Astrocyte (in vitro differentiated cells and primary cell): Measurements from ENCODE around the gene TGM1. TPM values are rescaled to one million over a fixed set of nuclear protein-coding genes. Genes with fewer than 3 reads are reported as not detected.

Source experiments
- DNase-seq: peaks from one replicate; pipeline ENCODE4 v3.0.0-alpha.2; 2010; ENCODE audit warnings: low read depth
- FAIRE-seq: peaks from 2 replicates; lab custom pipeline; 2011; peaks lifted over from hg19 to GRCh38; lab: Jason Lieb, UNC
- H2AFZ ChIP-seq: 2 replicates; pipeline ENCODE4 v1.6.0; 2012; ENCODE audit warnings: low read depth, low read length, inconsistent platforms
- H3K27ac ChIP-seq: 2 replicates; pipeline ENCODE4 v1.5.1; 2011; ENCODE audit warnings: low read depth, low read length, inconsistent platforms
- H3K27me3 ChIP-seq: 2 replicates; pipeline ENCODE4 v1.6.0; 2011; ENCODE audit warnings: low read length, inconsistent platforms; ENCODE audit not compliant: insufficient read depth
- H3K36me3 ChIP-seq: 2 replicates; pipeline ENCODE4 v1.5.1; 2011; ENCODE audit warnings: low read length, inconsistent platforms; ENCODE audit not compliant: insufficient read depth
- H3K4me1 ChIP-seq: 2 replicates; pipeline ENCODE4 v1.5.1; 2011; ENCODE audit warnings: low read length, inconsistent platforms; ENCODE audit not compliant: insufficient read depth
- H3K4me2 ChIP-seq: 2 replicates; pipeline ENCODE4 v1.6.0; 2012; ENCODE audit warnings: low read length, inconsistent platforms
- H3K4me3 ChIP-seq: 2 replicates; pipeline ENCODE4 v1.5.1; 2011; ENCODE audit warnings: low read depth, mild to moderate bottlenecking, low read length, inconsistent platforms; ENCODE audit not compliant: insufficient read depth
- H3K79me2 ChIP-seq: 2 replicates; pipeline ENCODE4 v1.6.0; 2012; ENCODE audit warnings: mild to moderate bottlenecking, low read length, inconsistent platforms; ENCODE audit not compliant: insufficient read depth
- H3K9ac ChIP-seq: 2 replicates; pipeline ENCODE4 v1.6.0; 2012; ENCODE audit warnings: mild to moderate bottlenecking, low read length, inconsistent platforms
- H3K9me3 ChIP-seq: 2 replicates; pipeline ENCODE4 v1.5.1; 2012; ENCODE audit warnings: low read depth, mild to moderate bottlenecking, low read length, inconsistent platforms; ENCODE audit not compliant: insufficient read depth
- H4K20me1 ChIP-seq: 2 replicates; pipeline ENCODE4 v1.6.0; 2012; ENCODE audit warnings: low read length, inconsistent platforms; ENCODE audit not compliant: insufficient read depth
- H3K27ac Mint-ChIP-seq: one replicate; pipeline ENCODE4 v1.8.0; 2021; ENCODE audit warnings: mild to moderate bottlenecking, mixed read lengths; ENCODE audit not compliant: unreplicated experiment
- H3K27me3 Mint-ChIP-seq: one replicate; pipeline ENCODE4 v1.8.0; 2021; ENCODE audit warnings: low read depth, mixed read lengths; ENCODE audit not compliant: unreplicated experiment
- H3K36me3 Mint-ChIP-seq: one replicate; pipeline ENCODE4 v1.8.0; 2021; ENCODE audit warnings: low read depth, mixed read lengths; ENCODE audit not compliant: unreplicated experiment
- H3K4me1 Mint-ChIP-seq: one replicate; pipeline ENCODE4 v1.8.0; 2021; ENCODE audit warnings: low read depth, mixed read lengths; ENCODE audit not compliant: unreplicated experiment
- H3K4me3 Mint-ChIP-seq: one replicate; pipeline ENCODE4 v1.8.0; 2021; ENCODE audit warnings: mild to moderate bottlenecking, moderate library complexity, mixed read lengths; ENCODE audit not compliant: unreplicated experiment
- H3K9me3 Mint-ChIP-seq: one replicate; pipeline ENCODE4 v1.8.0; 2021; ENCODE audit warnings: mild to moderate bottlenecking, mixed read lengths; ENCODE audit not compliant: unreplicated experiment
- CTCF ChIP-seq: IDR thresholded peaks from 2 replicates; pipeline ENCODE4 v1.5.1; 2011; ENCODE audit warnings: low read depth, mild to moderate bottlenecking, inconsistent platforms, low read length, moderate library complexity; ENCODE audit not compliant: insufficient read depth
- EZH2 ChIP-seq: IDR thresholded peaks from 2 replicates; pipeline ENCODE4 v1.6.1; 2012; ENCODE audit warnings: mild to moderate bottlenecking, low read length, inconsistent platforms; ENCODE audit not compliant: insufficient read depth
- total RNA-seq: library from RNA; stranded (reverse); gene quantifications from 2 replicates; pipeline ENCODE4 v1.2.1, GENCODE V29; 2021

Gene TGM1
- total RNA-seq, 1 donor from 2014 or later: 3.8 TPM

GRCh38 chr14:24284501-24285035 lies 21.6 kb upstream of the TGM1 start:
- Mint-ChIP-seq H3K36me3 (peaks cover 7% of the 10 kb centered on the region), H3K4me3 (no peak overlapping the region), H3K9me3 (no peaks in the 10 kb centered on the region), H3K4me1 (peaks cover 10% of the 10 kb centered on the region), H3K27ac (no peak overlapping the region), H3K27me3 (no peaks in the 10 kb centered on the region)
- H3K36me3 ChIP-seq: peaks cover 2% of the 10 kb centered on the region
- peaks cover 12% of the 10 kb centered on the region for H4K20me1 ChIP-seq
- H3K27ac ChIP-seq: no peak overlapping the region
- H3K4me1 ChIP-seq: no peaks in the 10 kb centered on the region
- H3K79me2 ChIP-seq: no peaks in the 10 kb centered on the region
- no peak overlapping the region for H3K4me3 ChIP-seq
- H3K4me2 ChIP-seq: no peak overlapping the region
- FAIRE-seq: no peak
- H2AFZ ChIP-seq: no peak overlapping the region
- DNase-seq: no peak
- H3K27me3 ChIP-seq: no peaks in the 10 kb centered on the region
- no peak overlapping the region for H3K9ac ChIP-seq
- TF ChIP-seq CTCF: no peak
- TF ChIP-seq EZH2: no peak
- no peaks in the 10 kb centered on the region for H3K9me3 ChIP-seq

DNA sequence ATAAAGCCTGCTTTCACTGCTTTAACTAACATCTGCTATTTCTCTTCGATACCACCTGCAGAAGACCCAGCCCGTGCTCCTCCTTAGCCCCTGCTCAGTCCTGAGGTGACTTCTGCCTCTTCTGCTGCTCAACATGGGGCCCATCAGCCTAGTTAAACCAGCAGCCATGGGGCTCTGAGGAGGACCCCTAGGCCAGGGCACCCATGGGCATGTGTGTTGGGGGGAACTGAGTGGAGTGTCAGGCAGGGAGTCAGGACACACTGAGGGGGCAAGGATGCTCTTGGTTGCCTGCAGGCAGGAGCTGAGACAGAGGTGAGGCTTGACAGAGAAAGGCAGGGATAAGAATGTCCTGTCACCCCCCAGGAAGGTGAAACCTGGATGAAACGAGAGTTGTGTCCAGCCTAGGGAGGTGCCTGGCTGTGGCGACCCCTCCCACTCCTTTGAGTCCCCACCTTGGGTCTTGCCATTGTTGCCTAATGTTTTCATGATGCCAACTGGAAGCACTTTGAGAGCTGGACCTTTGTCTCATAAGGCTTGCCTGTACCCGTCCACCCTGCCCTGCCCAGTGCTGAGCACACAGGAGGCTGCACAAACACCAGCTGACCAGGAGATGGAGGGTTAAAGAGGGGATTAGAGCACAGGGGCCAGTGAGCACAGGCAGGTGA lies 21.0 kb upstream of the TGM1 start:
- Histone ChIP-seq H3K4me1 (no peaks in the 10 kb centered on the region), H3K27ac (no peak overlapping the region), H3K4me2 (no peak overlapping the region), H3K79me2 (no peaks in the 10 kb centered on the region), H3K27me3 (no peaks in the 10 kb centered on the region), H4K20me1 (peaks cover 12% of the 10 kb centered on the region), H3K9me3 (no peaks in the 10 kb centered on the region), H3K4me3 (no peak overlapping the region), H3K9ac (no peak overlapping the region), H2AFZ (no peak overlapping the region), H3K36me3 (no peaks in the 10 kb centered on the region)
- TF ChIP-seq EZH2: no peak
- TF ChIP-seq CTCF: no peak
- Mint-ChIP-seq H3K36me3 (peaks cover 10% of the 10 kb centered on the region), H3K9me3 (no peaks in the 10 kb centered on the region), H3K4me1 (peaks cover 12% of the 10 kb centered on the region), H3K27me3 (no peaks in the 10 kb centered on the region), H3K27ac (no peak overlapping the region), H3K4me3 (no peak overlapping the region)
- DNase-seq (no peak), FAIRE-seq (no peak)

DNA sequence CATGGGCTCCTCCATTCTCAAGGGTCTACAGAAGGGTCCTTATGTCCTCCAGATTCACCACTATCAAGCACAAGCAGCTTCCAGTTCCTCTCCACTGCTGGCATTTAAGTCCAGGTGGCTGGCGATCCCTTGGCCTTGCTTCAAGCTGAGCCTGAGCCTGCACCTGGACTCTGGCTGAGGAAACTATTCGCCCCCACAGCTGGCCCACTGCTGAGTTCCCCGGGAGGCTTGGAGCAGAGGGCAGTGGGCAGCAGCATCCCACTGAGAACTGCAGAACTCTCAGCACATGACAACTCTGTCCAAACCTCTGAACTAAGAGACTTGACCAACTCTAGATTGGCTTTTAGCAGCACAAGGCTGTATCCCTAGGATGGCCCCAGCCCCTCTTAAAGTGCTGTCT lies 19.8 kb upstream of the TGM1 start:
- peaks cover 14% of the 10 kb centered on the region for H3K36me3 Mint-ChIP-seq
- no peak overlapping the region for H3K4me2 ChIP-seq

More for the DNA sequence above, 19.8 kb upstream of the TGM1 start:
- DNase-seq (no peak), FAIRE-seq (no peak)
- Histone ChIP-seq H3K27me3 (no peaks in the 10 kb centered on the region), H4K20me1 (peaks cover 12% of the 10 kb centered on the region), H3K9me3 (no peaks in the 10 kb centered on the region), H2AFZ (no peak overlapping the region), H3K36me3 (no peaks in the 10 kb centered on the region), H3K9ac (no peak overlapping the region), H3K79me2 (no peaks in the 10 kb centered on the region), H3K4me1 (no peaks in the 10 kb centered on the region), H3K4me3 (no peak overlapping the region), H3K27ac (no peak overlapping the region)
- no peak overlapping the region for H3K27ac Mint-ChIP-seq
- H3K4me1 Mint-ChIP-seq: peaks cover 12% of the 10 kb centered on the region
- TF ChIP-seq EZH2 (no peak), CTCF (no peak)
- no peak overlapping the region for H3K4me3 Mint-ChIP-seq
- no peaks in the 10 kb centered on the region for H3K9me3 Mint-ChIP-seq
- H3K27me3 Mint-ChIP-seq: no peaks in the 10 kb centered on the region
